Measurements from ENCODE around the gene TNK2.

DNA sequence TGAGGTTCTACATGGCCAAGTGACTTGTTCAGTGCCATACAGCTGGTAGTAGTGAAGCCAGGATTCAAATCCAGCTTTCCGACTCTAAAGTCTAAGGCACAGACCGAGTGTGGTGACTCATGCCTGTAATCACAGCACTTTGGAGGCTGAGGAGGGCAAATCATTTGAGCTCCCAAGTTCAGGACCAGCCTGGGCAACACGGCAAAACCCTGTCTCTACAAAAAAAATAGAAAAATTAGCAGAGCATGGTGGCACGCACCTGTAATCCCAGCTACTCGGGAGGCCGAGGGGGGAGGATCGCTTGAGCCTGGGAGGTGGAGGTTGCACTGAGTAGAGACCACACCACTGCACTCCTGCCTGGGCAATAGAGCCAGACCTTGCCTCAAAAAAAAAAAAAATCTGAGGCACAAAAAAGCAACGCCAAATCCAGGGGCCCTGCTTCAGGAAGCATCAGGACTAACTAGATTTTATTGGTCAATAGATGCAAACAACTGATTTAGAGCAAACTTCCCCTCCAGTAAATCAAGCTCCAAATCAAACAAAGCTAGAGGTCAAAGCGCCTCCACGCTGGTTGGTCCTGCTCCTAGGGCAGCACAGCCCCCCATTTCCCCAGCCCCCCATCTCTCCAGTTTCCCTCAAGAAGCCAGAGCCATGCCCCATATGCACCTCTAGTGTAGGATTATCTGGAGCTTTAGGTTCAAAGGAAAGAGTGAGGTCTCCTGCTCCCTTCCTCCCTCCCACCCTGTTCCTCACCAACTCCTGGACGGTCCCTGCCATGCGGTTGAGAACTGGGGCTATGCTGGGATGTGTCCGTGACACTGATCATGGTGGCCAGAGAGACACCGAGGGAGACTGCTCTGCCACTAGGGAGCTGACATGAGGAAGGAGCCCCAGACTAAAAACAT lies 2.9 kb upstream of the TNK2 start:
- TF ChIP-seq ZNF274 (IDR thresholded peaks at IDR 0.05; ENCODE audit: low read depth, low read length): no peak
- no peak for TF ChIP-seq YY1 (IDR thresholded peaks at IDR 0.05; ENCODE audit: insufficient read depth, insufficient read length)
